ENCODE data around the gene TMEM258. TPM values are rescaled to one million over a fixed set of nuclear protein-coding genes. Genes with fewer than 3 reads are reported as not detected.

The TMEM258 gene
- total RNA-seq, 2 experiments from 2014 or later = 154 to 160 TPM

DNA sequence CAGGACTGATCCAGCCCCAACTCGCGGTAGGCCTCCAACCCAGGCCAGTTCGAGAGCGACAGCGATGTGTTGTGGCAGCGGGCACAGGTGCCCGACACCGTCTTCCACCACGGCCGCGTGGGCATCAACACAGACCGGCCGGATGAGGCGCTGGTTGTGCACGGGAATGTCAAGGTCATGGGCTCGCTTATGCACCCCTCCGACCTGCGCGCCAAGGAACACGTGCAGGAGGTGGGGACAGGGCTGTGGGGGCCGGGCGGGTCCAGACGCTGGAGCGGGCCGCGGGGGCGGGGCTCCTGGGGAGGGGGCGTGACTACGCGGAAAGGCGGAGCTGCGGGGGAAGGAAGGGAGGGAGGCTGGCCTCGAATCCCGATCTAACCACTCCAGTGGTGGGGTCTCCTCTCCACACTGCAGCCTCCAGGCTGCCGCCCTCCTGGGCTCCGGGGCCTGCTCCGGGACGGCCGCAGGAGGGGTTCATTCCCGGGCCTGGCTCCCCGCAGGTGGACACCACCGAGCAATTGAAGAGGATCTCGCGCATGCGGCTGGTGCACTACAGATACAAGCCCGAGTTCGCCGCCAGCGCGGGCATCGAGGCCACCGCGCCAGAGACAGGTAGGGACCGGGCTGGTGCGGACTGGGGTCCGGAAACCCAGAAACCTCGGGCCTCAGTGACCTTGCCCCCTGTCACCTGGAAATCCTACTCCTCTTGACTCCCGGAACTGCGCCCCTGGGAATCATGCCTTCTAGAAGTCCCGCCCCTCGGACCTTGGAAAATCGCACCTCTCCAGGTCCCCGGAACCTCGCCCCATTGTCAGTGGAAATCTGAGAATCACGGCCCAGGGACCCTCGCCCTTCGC is 14.9 kb downstream of the TMEM258 start:
- H3K4me3 Mint-ChIP-seq = peak overlapping the region; percentile 42
- no peaks in the 10 kb centered on the region for H3K36me3 Mint-ChIP-seq (ENCODE audit: low read depth)
- peaks cover 2% of the 10 kb centered on the region for H3K27me3 Mint-ChIP-seq
- DNase-seq = peak; percentile 62
- ChIA-PET CTCF (interaction anchor here (0.6 to 1.1 kb wide), 3 partner anchors 9 to 69 kb away, joined by 3 read pairs; no protein-coding TSS in a partner anchor), POLR2A (no interaction called here)
- H3K9me3 Mint-ChIP-seq = no peaks in the 10 kb centered on the region
- peak overlapping the region; percentile 51 for H3K27ac Mint-ChIP-seq
- H3K4me1 Mint-ChIP-seq = peaks cover 25% of the 10 kb centered on the region

DNA sequence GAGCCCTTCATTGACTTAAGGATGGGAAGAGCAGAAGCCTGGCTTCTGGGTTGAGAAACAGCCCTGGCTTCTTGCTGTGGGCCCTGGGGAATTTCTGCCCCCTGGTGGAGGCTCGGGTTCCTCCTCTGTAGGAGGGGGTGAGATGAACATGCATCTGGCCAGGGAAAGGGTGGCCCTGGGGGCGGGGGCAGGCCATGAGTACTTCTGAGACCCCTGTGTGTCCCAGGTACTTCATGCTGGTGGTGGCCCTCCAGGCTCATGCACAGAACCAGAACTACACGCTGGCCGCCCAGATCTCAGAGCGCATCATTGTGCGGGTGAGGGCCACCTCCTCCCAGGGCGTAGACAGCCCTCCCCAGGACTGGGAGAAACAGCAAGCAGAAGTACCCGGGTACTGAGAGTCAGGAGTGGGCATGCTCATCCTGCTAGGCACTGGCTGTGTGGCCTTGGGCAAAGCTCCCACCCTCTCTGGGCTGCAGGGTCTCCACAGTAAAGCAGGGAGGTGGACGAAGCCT is 15.8 kb downstream of the TMEM258 start:
- H3K36me3 Mint-ChIP-seq (ENCODE audit: low read depth) = no peaks in the 10 kb centered on the region
- peaks cover 2% of the 10 kb centered on the region for H3K27me3 Mint-ChIP-seq
- peak overlapping the region; percentile 42 for H3K4me3 Mint-ChIP-seq
- H3K4me1 Mint-ChIP-seq = peaks cover 25% of the 10 kb centered on the region
- DNase-seq = peak; percentile 75
- no peak overlapping the region for H3K27ac Mint-ChIP-seq
- CTCF ChIA-PET = interaction anchor here (0.6 to 1.3 kb wide), 5 partner anchors 10 to 68 kb away, joined by 3 to 4 read pairs (median 3); no protein-coding TSS in a partner anchor
- POLR2A ChIA-PET = no interaction called here
- H3K9me3 Mint-ChIP-seq = no peaks in the 10 kb centered on the region

DNA sequence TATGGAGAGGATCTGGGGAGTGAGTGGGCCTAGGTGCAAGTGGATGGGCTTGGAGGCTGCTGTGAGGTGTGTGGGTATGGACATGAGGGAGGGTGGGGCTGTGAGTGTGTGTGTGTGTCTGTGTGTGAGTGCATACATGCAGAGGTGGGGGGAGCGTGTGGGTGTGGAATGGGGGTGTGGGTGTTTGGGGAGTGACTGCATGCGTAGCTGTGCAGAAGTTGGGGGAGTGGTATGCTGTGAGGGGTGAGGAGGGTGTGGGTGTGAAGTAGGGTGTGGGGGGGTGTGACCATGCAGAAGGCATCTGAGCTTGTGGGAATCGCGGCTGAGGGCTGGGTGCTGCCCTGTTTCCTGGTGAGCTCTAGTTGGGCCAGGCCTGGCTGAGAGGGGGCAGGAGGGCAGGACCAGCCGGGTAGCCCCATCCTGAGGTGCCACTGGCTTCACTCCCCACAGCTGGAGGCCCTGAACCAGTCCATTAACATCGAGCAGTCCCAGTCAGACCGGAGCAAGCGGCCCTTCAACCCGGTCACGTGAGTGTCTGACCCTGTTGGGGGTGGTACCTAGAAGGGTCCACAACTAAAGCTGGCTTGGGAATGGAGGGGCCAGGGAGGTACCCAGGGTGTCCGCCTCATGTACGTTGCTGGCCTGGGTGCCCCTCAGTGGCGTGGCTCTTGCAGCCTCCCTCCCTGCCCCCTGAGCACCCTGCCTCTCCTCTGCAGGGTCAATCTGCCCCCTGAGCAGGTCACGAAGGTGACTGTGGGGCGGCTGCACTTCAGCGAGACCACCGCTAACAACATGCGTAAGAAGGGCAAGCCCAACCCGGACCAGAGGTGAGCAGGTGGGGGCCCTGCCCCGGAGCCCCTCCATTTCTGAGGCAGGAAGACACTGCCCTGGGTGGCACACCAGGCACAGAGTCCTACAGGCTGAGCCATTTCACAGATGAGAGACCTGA is 16.5 kb downstream of the TMEM258 start:
- H3K4me3 Mint-ChIP-seq = no peak overlapping the region
- POLR2A ChIA-PET = no interaction called here

DNA sequence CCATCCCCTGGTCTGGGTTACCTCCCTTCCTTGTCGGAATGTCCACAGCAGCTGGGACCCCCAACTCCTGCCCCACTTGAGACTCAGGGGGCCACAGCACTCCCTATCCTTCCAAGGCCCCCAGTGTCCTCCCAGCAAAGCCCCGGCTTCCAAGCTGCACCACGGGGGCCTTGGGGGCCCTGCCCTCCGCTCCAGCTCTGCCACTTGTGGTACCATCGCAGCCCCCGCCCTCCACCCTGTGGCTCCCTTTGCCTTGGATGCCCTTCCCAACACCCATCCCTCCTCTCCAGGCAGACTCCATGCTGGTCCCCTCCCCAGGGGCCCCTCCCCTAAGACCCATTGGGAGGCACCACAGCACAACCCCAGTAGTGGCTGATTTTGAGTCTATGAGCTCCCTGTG is 17.3 kb downstream of the TMEM258 start:
- Mint-ChIP-seq H3K36me3 (ENCODE audit: low read depth) (no peaks in the 10 kb centered on the region), H3K4me1 (peaks cover 32% of the 10 kb centered on the region), H3K27me3 (peaks cover 2% of the 10 kb centered on the region), H3K4me3 (no peak overlapping the region), H3K9me3 (no peaks in the 10 kb centered on the region), H3K27ac (peak overlapping the region; percentile 79)
- ChIA-PET POLR2A (no interaction called here), CTCF (interaction anchor here (0.7 to 1.2 kb wide), 4 partner anchors 13 to 28 kb away, joined by 3 to 4 read pairs (median 4); no protein-coding TSS in a partner anchor)
- no peak for DNase-seq

More for the DNA sequence above, 16.5 kb downstream of the TMEM258 start:
- peak overlapping the region; percentile 79 for H3K27ac Mint-ChIP-seq
- CTCF ChIA-PET = interaction anchor here (0.7 to 1.3 kb wide), 5 partner anchors 12 to 42 kb away, joined by 3 to 4 read pairs (median 3); no protein-coding TSS in a partner anchor
- H3K4me1 Mint-ChIP-seq = peaks cover 30% of the 10 kb centered on the region
- no peaks in the 10 kb centered on the region for H3K9me3 Mint-ChIP-seq
- DNase-seq = no peak
- H3K27me3 Mint-ChIP-seq = peaks cover 2% of the 10 kb centered on the region
- no peaks in the 10 kb centered on the region for H3K36me3 Mint-ChIP-seq (ENCODE audit: low read depth)

DNA sequence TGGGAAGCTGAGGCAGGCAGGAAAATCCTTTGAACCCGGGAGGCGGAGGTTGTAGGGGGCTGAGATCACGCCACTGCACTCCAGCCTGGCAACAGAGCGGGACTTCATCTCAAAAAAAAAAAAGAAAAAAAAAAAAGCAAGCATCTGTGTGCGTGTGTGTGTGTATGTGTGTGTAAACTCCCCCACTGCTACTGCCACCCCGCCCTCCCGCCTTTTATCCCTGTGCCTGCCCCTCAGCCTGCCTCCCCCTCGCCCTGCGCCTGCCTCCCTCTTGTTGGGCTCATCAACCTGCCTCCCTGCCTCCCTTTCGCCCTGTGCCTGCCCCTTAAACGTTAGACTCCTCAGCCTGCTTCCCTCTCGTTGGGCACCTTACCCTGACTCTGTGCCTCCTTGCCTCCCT is 18.0 kb downstream of the TMEM258 start:
- ChIA-PET POLR2A (no interaction called here), CTCF (interaction anchor here (1.2 kb wide), 1 partner anchor 13 kb away, joined by 4 read pairs; no protein-coding TSS in a partner anchor)
- Mint-ChIP-seq H3K9me3 (no peaks in the 10 kb centered on the region), H3K27me3 (peaks cover 2% of the 10 kb centered on the region), H3K4me1 (peaks cover 32% of the 10 kb centered on the region), H3K27ac (no peak overlapping the region), H3K36me3 (ENCODE audit: low read depth) (no peaks in the 10 kb centered on the region), H3K4me3 (no peak overlapping the region)
- no peak for DNase-seq

DNA sequence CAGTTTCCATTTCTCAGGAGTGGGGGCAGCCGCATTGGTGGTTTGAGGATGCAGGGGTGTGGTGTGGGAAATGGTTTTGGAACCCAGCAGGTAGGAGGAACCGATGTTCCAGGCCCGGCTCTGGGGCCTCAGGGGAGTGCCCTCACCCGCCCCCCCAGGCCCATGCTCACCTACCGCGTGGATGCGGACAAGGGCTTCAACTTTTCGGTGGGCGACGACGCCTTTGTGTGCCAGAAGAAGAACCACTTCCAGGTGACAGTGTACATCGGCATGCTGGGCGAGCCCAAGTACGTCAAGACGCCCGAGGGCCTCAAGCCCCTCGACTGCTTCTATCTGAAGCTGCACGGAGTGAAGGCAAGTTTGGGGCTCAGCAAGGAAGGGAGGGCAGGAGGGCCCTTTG is 18.6 kb downstream of the TMEM258 start:
- no peak for DNase-seq
- POLR2A ChIA-PET = no interaction called here
- Mint-ChIP-seq H3K4me1 (peaks cover 32% of the 10 kb centered on the region), H3K27ac (no peak overlapping the region), H3K27me3 (peaks cover 2% of the 10 kb centered on the region), H3K9me3 (no peaks in the 10 kb centered on the region), H3K36me3 (ENCODE audit: low read depth) (no peaks in the 10 kb centered on the region), H3K4me3 (no peak overlapping the region)
- CTCF ChIA-PET = no interaction called here

DNA sequence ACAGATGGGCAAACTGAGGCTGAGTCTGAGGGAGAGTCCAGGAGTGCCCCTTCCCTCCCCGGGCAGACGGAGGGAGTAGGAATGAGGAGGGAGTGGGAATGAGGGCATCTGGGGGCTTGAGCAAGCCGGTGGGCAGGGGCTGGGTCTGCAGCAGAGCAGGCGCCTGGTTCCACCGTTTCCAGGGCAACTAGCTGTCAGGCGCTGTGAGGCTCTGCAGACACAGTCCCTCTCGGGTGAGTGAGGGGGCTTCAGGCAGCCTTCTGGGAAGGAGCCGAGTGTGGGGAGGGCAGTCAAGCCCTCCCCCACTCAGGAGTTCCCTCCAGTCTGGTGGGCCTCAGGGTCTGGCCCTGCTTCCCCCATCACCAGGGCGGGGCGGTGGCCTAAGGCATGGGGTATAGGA is 19.0 kb downstream of the TMEM258 start:
- Mint-ChIP-seq H3K27ac (no peak overlapping the region), H3K4me1 (peaks cover 32% of the 10 kb centered on the region), H3K9me3 (no peaks in the 10 kb centered on the region), H3K36me3 (ENCODE audit: low read depth) (no peaks in the 10 kb centered on the region), H3K27me3 (peaks cover 2% of the 10 kb centered on the region), H3K4me3 (no peak overlapping the region)
- ChIA-PET CTCF (no interaction called here), POLR2A (no interaction called here)
- DNase-seq = no peak

DNA sequence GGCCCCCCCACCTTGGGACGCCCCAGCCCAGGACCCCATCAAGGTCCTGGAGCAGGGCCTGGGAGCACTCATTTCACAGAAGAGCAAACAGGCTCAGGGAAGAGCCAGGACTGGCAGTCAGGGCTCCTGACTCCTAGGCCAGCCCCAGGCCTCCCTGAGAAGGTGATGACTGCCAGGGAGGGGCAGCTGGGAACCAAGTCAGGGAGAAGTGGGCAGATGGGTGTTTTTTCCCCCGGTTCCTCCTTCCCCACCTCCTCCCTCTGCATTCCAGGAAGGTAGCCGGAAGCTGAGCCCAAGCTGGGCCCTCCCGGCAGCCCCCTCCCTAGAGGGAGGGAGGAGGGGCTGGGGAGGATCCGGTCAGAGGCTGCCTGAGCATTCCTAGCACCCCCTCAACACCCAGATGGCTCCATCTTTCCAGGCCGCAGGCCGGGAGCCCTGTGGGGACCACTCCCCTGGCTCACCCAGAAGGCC is 20.4 kb downstream of the TMEM258 start:
- Mint-ChIP-seq H3K4me1 (peaks cover 21% of the 10 kb centered on the region), H3K27me3 (peaks cover 2% of the 10 kb centered on the region), H3K27ac (peak overlapping the region; percentile 68), H3K9me3 (no peaks in the 10 kb centered on the region), H3K4me3 (no peak overlapping the region), H3K36me3 (ENCODE audit: low read depth) (no peaks in the 10 kb centered on the region)
- ChIA-PET POLR2A (interaction anchor here (0.6 kb wide), 1 partner anchor 391 kb away, joined by 3 read pairs; no protein-coding TSS in a partner anchor), CTCF (interaction anchor here (0.7 to 1.0 kb wide), 2 partner anchors 11 to 39 kb away, joined by 3 read pairs; no protein-coding TSS in a partner anchor)
- no peak for DNase-seq

DNA sequence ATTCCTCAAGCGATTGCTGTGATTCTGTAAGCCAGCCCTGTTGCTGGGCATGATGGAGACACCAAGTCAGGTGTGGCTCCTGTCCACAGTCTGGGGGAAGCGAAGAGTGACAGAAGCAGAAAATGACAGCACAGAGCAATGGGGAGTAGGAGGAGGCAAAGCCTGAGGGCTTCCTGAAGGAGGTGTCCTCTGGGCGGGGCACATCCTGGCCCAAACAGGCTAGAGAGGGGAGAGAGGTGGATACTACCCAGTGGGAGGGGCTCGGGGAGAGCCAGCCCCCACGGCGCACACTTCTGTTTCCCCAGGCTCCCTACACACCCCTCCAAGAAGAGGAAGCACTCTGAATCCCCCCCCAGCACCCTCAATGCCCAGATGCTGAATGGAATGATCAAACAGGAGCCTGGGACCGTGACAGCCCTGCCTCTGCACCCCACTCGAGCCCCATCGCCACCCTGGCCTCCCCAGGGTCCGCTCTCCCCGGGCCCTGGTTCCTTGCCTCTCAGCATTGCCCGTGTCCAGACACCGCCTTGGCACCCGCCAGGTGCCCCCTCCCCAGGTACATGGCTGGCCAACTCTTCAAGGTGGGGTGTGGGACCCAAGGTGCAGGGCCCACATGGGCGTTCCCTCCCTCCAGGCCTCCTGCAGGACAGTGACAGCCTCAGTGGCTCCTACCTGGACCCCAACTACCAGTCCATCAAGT is 21.1 kb downstream of the TMEM258 start:
- DNase-seq = no peak
- H3K9me3 Mint-ChIP-seq = no peaks in the 10 kb centered on the region
- H3K36me3 Mint-ChIP-seq (ENCODE audit: low read depth) = no peaks in the 10 kb centered on the region
- no peak overlapping the region for H3K4me3 Mint-ChIP-seq
- H3K27ac Mint-ChIP-seq = peak overlapping the region; percentile 68
- no peaks in the 10 kb centered on the region for H3K27me3 Mint-ChIP-seq
- peaks cover 15% of the 10 kb centered on the region for H3K4me1 Mint-ChIP-seq
- ChIA-PET CTCF (no interaction called here), POLR2A (no interaction called here)

DNA sequence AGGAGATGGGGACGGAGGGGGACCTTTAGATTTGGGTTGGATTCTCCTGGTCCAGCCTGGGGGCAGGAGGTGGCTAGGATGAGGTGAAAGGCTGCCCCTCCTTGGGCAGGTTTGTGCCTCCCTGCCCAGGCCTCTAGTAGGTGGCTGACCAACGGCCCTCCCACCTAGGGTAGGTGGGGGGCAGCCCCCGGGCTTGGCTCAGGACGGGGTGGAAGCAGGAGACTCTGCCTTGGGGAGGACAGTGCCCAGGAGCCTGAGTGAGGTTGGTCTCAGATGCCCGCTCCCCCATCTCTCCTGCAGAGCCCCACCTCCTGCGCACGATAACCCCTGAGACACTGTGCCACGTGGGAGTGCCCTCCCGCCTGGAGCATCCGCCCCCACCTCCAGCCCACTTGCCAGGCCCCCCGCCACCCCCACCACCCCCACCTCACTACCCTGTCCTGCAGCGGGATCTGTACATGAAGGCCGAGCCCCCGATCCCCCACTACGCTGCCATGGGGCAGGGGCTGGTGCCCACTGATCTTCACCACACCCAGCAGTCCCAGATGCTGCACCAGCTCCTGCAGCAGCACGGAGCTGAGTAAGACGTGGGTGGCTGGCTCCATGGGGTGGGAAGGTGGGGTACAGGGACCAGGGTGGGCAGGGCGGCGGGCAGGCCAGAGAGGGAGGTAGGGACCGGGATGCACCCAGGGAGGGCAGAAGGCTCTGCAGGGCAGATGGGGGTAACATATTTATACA is 22.3 kb downstream of the TMEM258 start:
- H3K36me3 Mint-ChIP-seq (ENCODE audit: low read depth) = no peaks in the 10 kb centered on the region
- peaks cover 13% of the 10 kb centered on the region for H3K4me1 Mint-ChIP-seq
- no peak overlapping the region for H3K4me3 Mint-ChIP-seq
- no peak overlapping the region for H3K27ac Mint-ChIP-seq
- no peak for DNase-seq
- no peaks in the 10 kb centered on the region for H3K27me3 Mint-ChIP-seq
- ChIA-PET CTCF (no interaction called here), POLR2A (no interaction called here)
- H3K9me3 Mint-ChIP-seq = no peaks in the 10 kb centered on the region

DNA sequence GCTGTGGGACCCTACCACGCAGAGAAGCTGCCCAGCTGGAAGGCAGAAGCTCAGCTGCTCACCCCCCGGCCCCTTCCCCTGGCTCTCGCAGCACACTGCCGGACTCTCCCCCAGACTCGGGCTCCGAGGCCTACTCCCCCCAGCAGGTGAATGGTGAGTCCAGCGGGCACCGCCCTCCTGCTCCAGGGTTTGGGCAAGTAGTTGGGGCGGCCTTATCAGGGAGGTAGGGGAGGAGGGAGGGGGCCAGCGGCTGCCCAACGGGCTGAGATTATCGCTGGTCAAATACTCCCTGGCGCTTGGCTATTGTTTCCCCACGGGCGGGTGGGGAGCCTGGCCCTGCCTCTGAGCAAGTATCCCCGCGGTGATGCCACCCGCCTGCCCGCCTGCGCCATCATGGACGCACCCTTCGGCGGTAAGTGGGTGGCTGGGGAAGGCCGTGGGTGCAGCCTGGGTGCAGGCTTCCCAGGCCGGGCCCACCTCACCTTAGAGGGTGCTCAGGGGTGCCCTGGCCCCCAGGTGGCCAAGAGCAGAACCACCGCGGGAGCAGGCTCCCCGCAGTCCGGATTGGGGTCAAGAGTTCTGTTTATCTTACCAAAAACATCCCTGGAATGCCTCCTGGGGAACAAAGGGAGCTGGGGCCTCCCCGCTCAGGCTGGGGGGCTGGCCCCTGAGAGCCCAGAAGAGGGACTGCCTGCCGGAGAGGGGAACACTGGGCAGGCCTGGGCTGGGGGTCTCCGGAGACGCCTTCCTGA is 23.1 kb downstream of the TMEM258 start:
- Mint-ChIP-seq H3K4me1 (peaks cover 13% of the 10 kb centered on the region), H3K36me3 (ENCODE audit: low read depth) (no peaks in the 10 kb centered on the region), H3K4me3 (no peak overlapping the region), H3K9me3 (no peaks in the 10 kb centered on the region), H3K27ac (no peak overlapping the region), H3K27me3 (no peaks in the 10 kb centered on the region)
- ChIA-PET POLR2A (no interaction called here), CTCF (interaction anchor here (0.8 kb wide), 1 partner anchor 10 kb away, joined by 5 read pairs; no protein-coding TSS in a partner anchor)
- DNase-seq = no peak
